GM12878 (cell line): ENCODE data around the gene IRF2. TPM values are rescaled to one million over a fixed set of nuclear protein-coding genes. Genes with fewer than 3 reads are reported as not detected.

ENCODE experiments used
- BACH1 ChIP-seq: fragments of 450-650 bp; IDR thresholded peaks from 2 replicates; pipeline ENCODE4 v1.6.1; 2017; ENCODE audit warnings: mild to moderate bottlenecking, borderline replicate concordance
- BHLHE40 ChIP-seq, 2 experiments: fragments of 450-650 bp in 1 of 2; IDR thresholded peaks; 2 replicates each; pipeline ENCODE4 v1.6.1; 2011 to 2017; ENCODE audit warnings: low read depth in 2 of 2, borderline replicate concordance in 1 of 2, improper control_type of control experiment in 1 of 2, low read length in 1 of 2, mild to moderate bottlenecking in 1 of 2
- BRCA1 ChIP-seq: IDR thresholded peaks from 2 replicates; pipeline ENCODE4 v1.6.1; 2011; ENCODE audit warnings: low read depth, low read length, improper control_type of control experiment
- CTCF ChIP-seq, 3 experiments: IDR thresholded peaks in 2 of 3; conservative IDR thresholded peaks in 1 of 3; 2 replicates each; pipeline ENCODE4 v1.5.1; 2011; ENCODE audit warnings: low read depth in 3 of 3, low read length in 3 of 3, mild to moderate bottlenecking in 3 of 3, control low read depth in 2 of 3, moderate library complexity in 2 of 3, inconsistent platforms in 1 of 3, mixed read lengths in 1 of 3; ENCODE audit not compliant: control insufficient read depth in 2 of 3, insufficient read depth in 1 of 3; ENCODE audit errors: extremely low read depth in 1 of 3
- DPF2 ChIP-seq: fragments of 450-650 bp; IDR thresholded peaks from 2 replicates; pipeline ENCODE4 v1.6.1; 2017; ENCODE audit warnings: mild to moderate bottlenecking
- IKZF2 ChIP-seq, 2 experiments: fragments of 450-650 bp; IDR thresholded peaks; 2 replicates each; pipeline ENCODE4 v1.6.1; 2017; ENCODE audit warnings: mild to moderate bottlenecking in 2 of 2, moderate library complexity in 2 of 2
- IRF4 ChIP-seq: IDR thresholded peaks from 2 replicates; pipeline ENCODE4 v1.6.1; 2011; ENCODE audit warnings: low read depth, low read length
- MTA2 ChIP-seq: fragments of 450-650 bp; IDR thresholded peaks from 2 replicates; pipeline ENCODE4 v1.6.1; 2016; ENCODE audit warnings: low read depth, mild to moderate bottlenecking, moderate library complexity
- NFYB ChIP-seq: IDR thresholded peaks from 2 replicates; pipeline ENCODE4 v1.6.1; 2011; ENCODE audit warnings: low read depth, mild to moderate bottlenecking, low read length, improper control_type of control experiment, moderate library complexity; ENCODE audit not compliant: insufficient read depth
- POLR2AphosphoS5 ChIP-seq: IDR thresholded peaks from 2 replicates; pipeline ENCODE4 v1.6.1; 2011; ENCODE audit warnings: mild to moderate bottlenecking, low read length, inconsistent platforms
- RB1 ChIP-seq: fragments of 450-650 bp; formaldehyde crosslinking; IDR thresholded peaks from 2 replicates; pipeline ENCODE4 v1.6.1; 2017; ENCODE audit warnings: mild to moderate bottlenecking, borderline replicate concordance
- REST ChIP-seq: IDR thresholded peaks from 2 replicates; pipeline ENCODE4 v1.6.1; 2012; ENCODE audit warnings: mild to moderate bottlenecking, low read depth, low read length
- RFX5 ChIP-seq: IDR thresholded peaks from 2 replicates; pipeline ENCODE4 v1.6.1; 2011; ENCODE audit warnings: low read depth, low read length, improper control_type of control experiment
- RUNX3 ChIP-seq: IDR thresholded peaks from 2 replicates; pipeline ENCODE4 v1.6.1; 2012; ENCODE audit warnings: low read length, inconsistent platforms
- SMAD1 ChIP-seq: fragments of 450-650 bp; IDR thresholded peaks from 2 replicates; pipeline ENCODE4 v1.6.1; 2018; ENCODE audit warnings: mild to moderate bottlenecking, low read depth; ENCODE audit not compliant: partially characterized antibody
- SMC3 ChIP-seq: IDR thresholded peaks from 2 replicates; pipeline ENCODE4 v1.6.1; 2011; ENCODE audit warnings: low read length, improper control_type of control experiment, borderline replicate concordance
- polyA plus RNA-seq, 11 experiments: library from polyadenylated mRNA; depleted of rRNA in 4 of 11; unstranded in 6 of 11; stranded (reverse) in 5 of 11; fragments of >200 nt; fragmentation: Nextera tagmentation in 4 of 11; fragmentation: Illumina TruSeq in 1 of 11; extraction: Ambion mirVana in 4 of 11; extraction: Trizol in 1 of 11; gene quantifications; 1 replicate in 1 of 11; 2 replicates in 10 of 11; pipeline versions ENCODE4 v1.2.1 to v1.2.3, GENCODE V29; 2011 to 2016; ENCODE audit warnings: inconsistent platforms in 2 of 11, missing spikeins in 2 of 11, low read depth in 1 of 11
- total RNA-seq, 4 experiments: library from RNA; depleted of rRNA in 3 of 4; stranded (reverse); fragments of >200 nt in 3 of 4; fragmentation: Illumina TruSeq in 1 of 4; extraction: Trizol in 1 of 4; gene quantifications; 2 replicates each; pipeline versions ENCODE4 v1.2.1 to v1.2.3, GENCODE V29; 2013 to 2021

The IRF2 gene
- total and polyA plus RNA-seq, 10 of the 15 experiments (the other 5 are each of a cell fraction or from before 2014, with no cell fraction given): 45.1 to 99.3 (median 58.9) TPM

GRCh38 chr4:184350213-184350817, 124.0 kb downstream of the IRF2 start (continued):
- TF ChIP-seq REST: no peak
- peak in 1 of 3 experiments; percentile 17; a peak in 1 of 6 replicates for TF ChIP-seq CTCF (IDR thresholded peaks at IDR 0.05 in 2 of 3, conservative IDR thresholded peaks at IDR 0.05 in 1 of 3; ENCODE audit: control insufficient read depth in 2 of 3, extremely low read depth in 1 of 3, insufficient read depth in 1 of 3, low read depth in 3 of 3, low read length in 3 of 3)
- TF ChIP-seq NFYB: 0 out of 2 replicates have a peak, but pooled peaks have one; percentile 47
- peak; percentile 68; a peak in 2 of 4 replicates for TF ChIP-seq IKZF2 (IDR thresholded peaks at IDR 0.05)
- no peak for TF ChIP-seq RUNX3
- peak in 1 of 2 experiments; percentile 12; a peak in 1 of 4 replicates for TF ChIP-seq BHLHE40 (IDR thresholded peaks at IDR 0.05; ENCODE audit: borderline replicate concordance in 1 of 2, low read depth in 2 of 2, low read length in 1 of 2)
- no peak for TF ChIP-seq BRCA1
- TF ChIP-seq DPF2: 0 out of 2 replicates have a peak, but pooled peaks have one; percentile 21
- peak; percentile 18; the same call in 1 of the 2 replicates for TF ChIP-seq SMC3
- no peak for TF ChIP-seq IRF4
- 0 out of 2 replicates have a peak, but pooled peaks have one; percentile 58 for TF ChIP-seq BACH1
- TF ChIP-seq MTA2: peak; percentile 19
- peak; percentile 77 for TF ChIP-seq SMAD1
- TF ChIP-seq RB1: peak; percentile 34; the same call in 1 of the 2 replicates
- peak; percentile 58 for TF ChIP-seq POLR2AphosphoS5
- TF ChIP-seq RFX5: no peak
- TF ChIP-seq, all 136 proteins: peak for 16
